ENCODE data around the gene TMEM158.

Gene TMEM158

DNA sequence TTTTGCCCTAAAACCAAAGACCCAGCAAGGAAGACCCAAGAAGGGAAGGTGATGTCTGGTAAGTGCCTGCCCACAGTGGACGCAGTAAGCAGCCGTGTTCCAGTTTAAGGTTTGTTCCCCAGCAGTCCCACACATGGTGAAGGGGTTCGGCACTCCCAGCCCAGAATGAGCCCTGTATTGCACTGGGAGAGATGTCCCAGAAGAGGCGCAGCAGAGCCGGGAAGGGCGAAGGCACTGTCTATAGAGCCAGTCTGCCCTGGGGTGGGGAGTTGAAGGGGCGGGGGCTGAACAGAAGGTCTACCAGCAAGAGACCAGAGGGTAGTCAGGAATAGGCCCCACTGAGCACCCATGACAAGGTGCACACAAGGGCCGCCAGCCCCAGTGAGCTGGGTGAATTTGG lies 6.4 kb downstream of the TMEM158 start:
- Mint-ChIP-seq H3K27ac (no peak overlapping the region), H3K9me3 (no peaks in the 10 kb centered on the region), H3K36me3 (ENCODE audit: low read depth) (no peaks in the 10 kb centered on the region), H3K4me1 (ENCODE audit: low read depth) (peaks cover 6% of the 10 kb centered on the region), H3K27me3 (ENCODE audit: low read depth) (peaks cover 79% of the 10 kb centered on the region), H3K4me3 (no peak overlapping the region)

DNA sequence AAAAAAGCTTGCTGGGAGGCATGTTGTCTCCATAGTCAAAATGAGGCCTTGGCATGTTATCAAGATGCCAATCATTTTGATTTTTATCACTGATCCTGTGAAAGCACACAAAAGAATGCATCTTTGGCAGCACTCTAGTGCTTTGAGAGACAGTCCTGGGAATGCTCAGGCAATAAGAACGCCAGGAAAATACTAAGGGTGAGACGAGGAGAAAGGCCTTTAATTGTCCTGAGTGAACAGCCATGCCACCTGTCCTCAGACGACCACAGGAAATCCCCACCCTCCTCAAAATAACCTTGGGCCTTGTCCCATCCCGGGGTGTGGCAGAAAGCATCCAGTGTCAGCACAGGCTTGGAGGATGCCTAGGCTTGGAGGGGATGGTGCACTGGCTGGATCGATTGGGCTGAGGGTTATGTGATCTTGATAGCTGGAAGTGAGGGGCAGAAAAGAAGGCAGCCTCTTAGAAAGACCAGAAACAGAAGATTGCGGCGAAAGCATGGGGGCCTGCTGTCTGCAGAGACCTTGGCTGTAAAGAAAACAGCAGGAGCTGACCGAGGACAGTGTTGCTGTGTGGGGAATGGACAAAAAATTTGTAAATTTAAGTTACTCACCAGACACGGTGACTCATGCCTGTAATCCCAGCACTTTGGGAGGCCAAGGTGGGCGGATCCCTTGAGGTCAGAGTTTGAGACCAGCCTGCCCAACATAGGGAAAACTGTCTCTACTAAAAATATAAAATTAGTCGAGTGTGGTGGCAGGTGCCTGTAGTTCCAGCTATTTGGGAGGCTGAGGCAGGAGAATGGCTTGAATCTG lies 7.3 kb downstream of the TMEM158 start:
- no peak overlapping the region for H3K4me3 Mint-ChIP-seq
- H3K27me3 Mint-ChIP-seq (ENCODE audit: low read depth), result peaks cover 70% of the 10 kb centered on the region
- H3K9me3 Mint-ChIP-seq, result no peaks in the 10 kb centered on the region
- H3K27ac Mint-ChIP-seq, result no peak overlapping the region
- no peaks in the 10 kb centered on the region for H3K4me1 Mint-ChIP-seq (ENCODE audit: low read depth)
- no peaks in the 10 kb centered on the region for H3K36me3 Mint-ChIP-seq (ENCODE audit: low read depth)

DNA sequence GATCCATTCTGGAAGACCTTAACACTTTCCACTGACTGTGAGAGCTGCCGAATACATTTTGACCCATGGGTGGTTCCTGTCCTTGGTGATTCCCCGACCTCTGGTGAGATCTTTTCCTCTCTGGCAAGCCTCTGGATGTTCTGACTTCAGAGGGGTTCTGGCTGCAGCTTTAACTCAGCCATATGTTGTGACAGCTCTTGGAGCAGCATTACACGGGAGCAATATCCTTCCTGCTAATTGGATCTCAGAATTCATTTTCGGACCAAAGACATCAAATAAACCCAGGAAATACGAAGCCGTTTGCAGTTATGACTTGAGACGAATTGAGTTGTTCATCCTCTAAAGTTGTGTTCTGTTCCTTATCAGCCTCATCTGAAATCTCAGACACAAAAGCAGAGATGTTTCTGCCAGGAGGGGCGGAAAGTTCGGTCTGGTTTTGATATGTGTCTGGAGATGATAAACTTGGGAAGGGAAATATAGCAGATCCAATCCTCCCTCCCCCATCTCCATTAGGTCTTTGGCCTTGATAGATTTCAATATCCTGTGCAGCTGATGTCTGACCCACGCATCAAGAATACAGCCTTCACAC lies 10.0 kb downstream of the TMEM158 start:
- Mint-ChIP-seq H3K36me3 (ENCODE audit: low read depth) (no peaks in the 10 kb centered on the region), H3K4me3 (no peak overlapping the region), H3K27me3 (ENCODE audit: low read depth) (peaks cover 55% of the 10 kb centered on the region), H3K9me3 (no peaks in the 10 kb centered on the region), H3K27ac (no peak overlapping the region), H3K4me1 (ENCODE audit: low read depth) (no peaks in the 10 kb centered on the region)

DNA sequence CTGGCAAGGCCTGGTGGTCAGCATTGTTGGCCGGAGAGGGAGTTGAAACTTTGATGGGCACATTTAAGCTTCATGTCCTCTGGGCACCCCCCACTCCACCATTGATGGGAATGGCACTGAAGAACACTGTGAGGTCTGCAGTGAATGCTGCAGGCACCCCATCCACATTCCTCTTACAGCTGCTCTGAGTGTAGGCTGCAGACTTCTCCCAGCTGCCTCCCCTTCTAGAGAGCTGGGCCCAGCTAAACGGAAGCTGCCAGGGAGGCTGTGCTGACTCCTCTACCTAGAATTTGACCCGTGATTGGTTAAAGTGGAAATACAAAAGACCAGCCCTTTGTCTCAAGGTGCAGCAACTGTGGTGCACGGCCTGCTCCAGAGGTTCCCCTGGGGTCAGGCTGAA lies 10.6 kb downstream of the TMEM158 start:
- no peaks in the 10 kb centered on the region for H3K9me3 Mint-ChIP-seq
- no peaks in the 10 kb centered on the region for H3K36me3 Mint-ChIP-seq (ENCODE audit: low read depth)
- no peak overlapping the region for H3K4me3 Mint-ChIP-seq
- H3K4me1 Mint-ChIP-seq (ENCODE audit: low read depth), result peaks cover 3% of the 10 kb centered on the region
- H3K27ac Mint-ChIP-seq, result no peak overlapping the region
- H3K27me3 Mint-ChIP-seq (ENCODE audit: low read depth), result peaks cover 57% of the 10 kb centered on the region

DNA sequence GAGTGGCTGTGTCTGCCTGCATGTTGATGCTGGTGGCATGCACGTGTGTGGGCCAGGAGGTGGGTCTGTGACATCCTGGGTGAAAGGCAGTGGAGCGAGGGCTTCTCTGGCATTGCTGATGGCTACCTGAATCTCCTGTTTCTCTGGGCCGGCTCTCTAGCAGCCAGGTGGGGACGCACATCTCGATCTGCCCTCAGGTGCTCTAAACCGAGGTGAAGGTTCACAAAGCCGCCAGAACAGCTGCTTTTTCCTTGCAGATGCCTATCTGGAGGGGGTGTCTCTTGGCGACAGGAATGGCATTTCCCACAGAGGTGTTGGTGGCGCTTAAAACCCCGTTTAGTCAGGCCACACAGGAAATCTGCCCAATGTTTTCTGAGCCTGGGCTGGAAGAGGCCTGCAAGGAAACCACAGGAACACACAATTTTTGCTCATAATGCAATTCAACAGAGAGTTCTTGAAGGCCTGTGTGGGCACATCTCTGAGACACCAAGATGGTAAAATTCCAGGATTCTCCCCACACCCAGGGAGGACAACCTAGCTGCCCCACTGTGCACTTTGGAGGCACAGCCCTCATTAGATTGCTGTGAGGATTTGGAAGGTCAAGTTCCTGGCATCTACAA lies 11.9 kb downstream of the TMEM158 start:
- no peak overlapping the region for H3K27ac Mint-ChIP-seq
- no peak overlapping the region for H3K4me3 Mint-ChIP-seq
- H3K27me3 Mint-ChIP-seq (ENCODE audit: low read depth), result peaks cover 50% of the 10 kb centered on the region
- H3K36me3 Mint-ChIP-seq (ENCODE audit: low read depth), result no peaks in the 10 kb centered on the region
- H3K4me1 Mint-ChIP-seq (ENCODE audit: low read depth), result peaks cover 4% of the 10 kb centered on the region
- no peaks in the 10 kb centered on the region for H3K9me3 Mint-ChIP-seq

DNA sequence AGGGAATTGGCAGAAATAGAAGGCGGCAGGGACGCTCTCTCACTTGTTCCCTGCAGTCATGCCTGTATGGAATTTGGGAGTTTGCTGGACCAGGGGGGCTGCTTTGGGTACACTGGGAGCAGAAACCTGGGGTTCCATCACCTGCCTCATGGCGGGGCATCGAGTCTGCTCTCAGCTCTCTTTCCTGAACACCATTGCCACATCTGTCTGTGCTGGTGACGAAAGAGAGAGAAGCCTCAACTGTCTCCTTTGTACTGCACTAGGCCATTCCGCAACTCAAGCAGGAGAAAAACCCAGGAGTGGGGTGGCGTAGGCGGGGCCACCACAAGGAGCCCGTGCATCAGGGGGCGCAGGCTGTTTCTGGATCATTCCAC lies 14.0 kb downstream of the TMEM158 start:
- peaks cover 36% of the 10 kb centered on the region for H3K27me3 Mint-ChIP-seq (ENCODE audit: low read depth)

DNA sequence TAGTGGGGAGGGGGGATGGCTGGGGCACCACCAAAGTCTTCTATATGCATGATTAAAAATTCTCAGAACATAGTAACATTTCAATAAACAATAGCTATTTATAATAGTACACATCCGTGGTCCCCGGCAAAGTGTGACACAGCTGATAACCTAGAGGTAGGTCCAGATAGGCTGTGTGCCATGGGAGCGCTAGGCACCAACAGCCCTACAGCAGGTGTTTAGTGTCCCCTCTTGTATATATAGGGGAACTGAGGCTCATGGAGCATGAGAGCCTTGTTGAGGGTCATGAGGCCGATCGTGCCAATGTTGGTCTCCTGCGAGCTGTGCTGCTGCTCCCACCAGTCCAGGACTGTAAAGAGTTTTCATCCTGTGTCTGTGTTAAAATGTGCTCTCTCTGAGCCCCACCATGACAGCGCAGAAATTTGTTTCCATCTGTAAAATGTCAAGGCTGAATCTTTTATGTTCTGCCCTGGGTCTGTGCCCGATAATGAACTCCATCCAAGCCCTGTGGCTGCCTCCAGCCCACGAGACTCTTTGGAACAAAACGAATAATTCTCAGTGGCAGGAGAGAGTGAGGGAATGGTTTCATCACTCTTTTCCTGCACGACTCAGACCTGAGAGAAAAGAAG lies 14.5 kb downstream of the TMEM158 start:
- H3K36me3 Mint-ChIP-seq (ENCODE audit: low read depth), result no peaks in the 10 kb centered on the region
- no peaks in the 10 kb centered on the region for H3K9me3 Mint-ChIP-seq
- no peak overlapping the region for H3K27ac Mint-ChIP-seq
- H3K27me3 Mint-ChIP-seq (ENCODE audit: low read depth), result peaks cover 35% of the 10 kb centered on the region
- H3K4me1 Mint-ChIP-seq (ENCODE audit: low read depth), result peaks cover 7% of the 10 kb centered on the region
- no peak overlapping the region for H3K4me3 Mint-ChIP-seq

More for the DNA sequence above, 14.0 kb downstream of the TMEM158 start:
- H3K4me1 Mint-ChIP-seq (ENCODE audit: low read depth), result peaks cover 7% of the 10 kb centered on the region
- no peak overlapping the region for H3K4me3 Mint-ChIP-seq
- H3K9me3 Mint-ChIP-seq, result no peaks in the 10 kb centered on the region
- no peaks in the 10 kb centered on the region for H3K36me3 Mint-ChIP-seq (ENCODE audit: low read depth)
- no peak overlapping the region for H3K27ac Mint-ChIP-seq

DNA sequence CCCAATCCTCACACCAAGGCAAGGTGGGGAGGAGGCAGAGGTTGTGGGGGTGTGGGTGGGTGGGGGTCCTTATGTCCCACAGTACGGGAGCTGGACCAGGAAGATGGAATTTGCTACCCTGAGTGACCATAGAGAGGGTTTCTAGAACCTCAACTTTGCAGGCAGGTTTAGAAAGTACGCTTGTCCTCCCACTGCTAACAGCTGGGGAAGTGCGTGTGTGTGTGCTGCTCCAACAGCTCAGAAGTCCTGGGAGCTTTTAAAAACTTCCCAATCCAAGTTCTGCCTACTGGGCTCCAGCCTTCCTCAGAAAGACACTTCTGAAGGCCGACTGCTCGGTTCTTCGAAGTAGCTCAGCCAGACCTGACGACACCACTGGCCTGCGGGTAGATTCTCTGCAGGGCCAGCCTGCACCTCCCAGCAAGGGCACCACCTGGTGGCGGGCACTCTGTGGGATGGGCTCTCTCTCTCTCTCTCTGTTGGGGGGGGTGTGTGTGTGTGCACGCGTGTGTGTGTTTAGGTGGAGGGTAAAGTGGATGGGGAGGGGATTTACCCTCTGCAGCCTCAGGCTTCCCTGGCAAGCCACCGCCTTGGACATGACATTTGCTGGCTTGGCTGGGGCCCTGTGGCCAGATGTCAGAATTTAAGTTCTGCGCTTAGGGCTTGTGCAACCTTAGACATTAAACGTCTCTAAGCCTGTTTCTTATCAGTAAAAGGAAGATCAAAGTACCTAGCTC lies 15.6 kb downstream of the TMEM158 start:
- peaks cover 7% of the 10 kb centered on the region for H3K4me1 Mint-ChIP-seq (ENCODE audit: low read depth)
- H3K27ac Mint-ChIP-seq, result no peak overlapping the region
- no peak overlapping the region for H3K4me3 Mint-ChIP-seq
- H3K27me3 Mint-ChIP-seq (ENCODE audit: low read depth), result peaks cover 28% of the 10 kb centered on the region
- no peaks in the 10 kb centered on the region for H3K9me3 Mint-ChIP-seq
- no peaks in the 10 kb centered on the region for H3K36me3 Mint-ChIP-seq (ENCODE audit: low read depth)

DNA sequence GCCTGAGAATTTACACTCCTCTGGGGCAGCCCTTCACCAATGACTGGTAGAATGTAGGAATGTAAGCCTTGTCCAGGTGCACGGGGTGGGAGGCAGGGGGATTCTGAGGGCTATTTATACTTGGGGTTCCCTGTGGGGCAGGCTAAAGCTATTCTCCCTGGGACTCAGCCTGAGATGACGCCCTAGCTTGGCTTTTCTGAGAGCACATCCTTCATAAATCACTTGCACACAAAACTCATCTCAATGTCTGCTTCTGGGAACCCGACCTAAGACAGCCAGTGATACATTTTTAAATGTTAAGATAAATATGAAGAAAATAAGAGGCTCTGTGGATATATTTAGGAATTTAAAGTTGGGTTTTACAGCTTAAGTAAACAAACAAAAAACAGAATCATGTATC lies 16.6 kb downstream of the TMEM158 start:
- Mint-ChIP-seq H3K27me3 (ENCODE audit: low read depth) (peaks cover 32% of the 10 kb centered on the region), H3K9me3 (no peaks in the 10 kb centered on the region), H3K4me1 (ENCODE audit: low read depth) (peaks cover 7% of the 10 kb centered on the region), H3K4me3 (no peak overlapping the region), H3K27ac (no peak overlapping the region), H3K36me3 (ENCODE audit: low read depth) (no peaks in the 10 kb centered on the region)

DNA sequence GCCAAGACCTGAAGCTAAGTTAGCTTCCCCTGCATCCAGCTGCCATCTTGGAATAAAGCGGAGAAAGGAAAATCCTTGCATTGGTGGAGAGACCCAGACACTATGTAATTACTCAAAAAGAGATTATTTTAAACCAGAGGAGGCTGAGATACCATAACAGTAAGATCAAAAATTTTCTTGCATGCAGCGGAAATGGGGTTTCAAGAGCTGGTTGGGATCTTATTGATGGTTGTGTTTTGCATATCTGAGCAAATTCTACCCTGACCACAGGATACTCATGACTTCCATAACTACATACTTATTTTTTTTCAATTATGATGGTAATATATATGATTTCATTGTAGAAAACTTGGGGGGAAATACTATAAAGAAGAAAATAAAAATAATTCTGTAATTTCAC lies 17.5 kb downstream of the TMEM158 start:
- Mint-ChIP-seq H3K4me1 (ENCODE audit: low read depth) (peaks cover 7% of the 10 kb centered on the region), H3K27ac (no peak overlapping the region), H3K9me3 (no peaks in the 10 kb centered on the region), H3K27me3 (ENCODE audit: low read depth) (peaks cover 32% of the 10 kb centered on the region), H3K4me3 (no peak overlapping the region), H3K36me3 (ENCODE audit: low read depth) (no peaks in the 10 kb centered on the region)

DNA sequence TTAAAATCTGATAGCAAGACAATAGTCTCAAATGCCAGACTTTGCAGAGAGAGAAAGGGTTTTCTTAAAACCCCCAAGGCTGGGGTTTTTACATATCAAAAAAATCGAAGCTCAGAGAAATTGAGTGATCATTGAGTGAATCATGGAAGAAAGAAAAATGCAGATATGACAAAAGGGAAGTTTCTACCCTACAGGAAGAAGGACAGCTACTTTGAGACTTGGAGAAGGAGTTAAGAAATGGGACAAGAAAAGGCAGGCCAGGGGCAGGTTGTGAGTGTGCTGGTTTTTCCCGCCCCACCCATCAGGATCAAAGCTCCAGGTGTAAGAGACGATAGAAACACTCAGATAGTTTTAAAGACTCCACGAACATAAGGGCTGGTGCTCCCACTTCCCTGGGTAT lies 18.6 kb downstream of the TMEM158 start:
- Mint-ChIP-seq H3K27ac (no peak overlapping the region), H3K4me1 (ENCODE audit: low read depth) (peaks cover 7% of the 10 kb centered on the region), H3K4me3 (no peak overlapping the region), H3K27me3 (ENCODE audit: low read depth) (peaks cover 37% of the 10 kb centered on the region), H3K9me3 (no peaks in the 10 kb centered on the region), H3K36me3 (ENCODE audit: low read depth) (no peaks in the 10 kb centered on the region)

DNA sequence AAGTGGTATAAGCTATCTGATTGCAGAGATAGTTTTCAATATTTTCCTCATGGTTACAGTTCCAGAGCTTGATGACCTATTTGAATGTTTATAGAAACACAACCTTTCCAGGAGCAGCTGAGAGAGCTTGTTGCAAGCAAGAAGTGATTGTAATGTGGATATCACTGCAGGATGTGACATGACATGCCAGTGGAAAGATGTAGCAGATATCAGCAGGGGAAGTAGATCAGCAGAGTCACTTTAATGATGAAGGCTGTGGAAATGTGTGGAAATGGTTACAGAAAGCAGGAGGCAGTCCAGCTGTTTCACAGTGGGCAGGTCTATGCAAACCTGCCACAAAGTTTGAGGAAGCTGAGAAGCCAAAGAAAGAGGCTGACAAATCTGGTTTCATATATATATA lies 21.0 kb downstream of the TMEM158 start:
- H3K9me3 Mint-ChIP-seq, result no peaks in the 10 kb centered on the region
- H3K4me3 Mint-ChIP-seq, result no peak overlapping the region
- H3K27ac Mint-ChIP-seq, result no peak overlapping the region
- H3K27me3 Mint-ChIP-seq (ENCODE audit: low read depth), result peaks cover 34% of the 10 kb centered on the region
- no peaks in the 10 kb centered on the region for H3K36me3 Mint-ChIP-seq (ENCODE audit: low read depth)
- H3K4me1 Mint-ChIP-seq (ENCODE audit: low read depth), result peaks cover 3% of the 10 kb centered on the region

DNA sequence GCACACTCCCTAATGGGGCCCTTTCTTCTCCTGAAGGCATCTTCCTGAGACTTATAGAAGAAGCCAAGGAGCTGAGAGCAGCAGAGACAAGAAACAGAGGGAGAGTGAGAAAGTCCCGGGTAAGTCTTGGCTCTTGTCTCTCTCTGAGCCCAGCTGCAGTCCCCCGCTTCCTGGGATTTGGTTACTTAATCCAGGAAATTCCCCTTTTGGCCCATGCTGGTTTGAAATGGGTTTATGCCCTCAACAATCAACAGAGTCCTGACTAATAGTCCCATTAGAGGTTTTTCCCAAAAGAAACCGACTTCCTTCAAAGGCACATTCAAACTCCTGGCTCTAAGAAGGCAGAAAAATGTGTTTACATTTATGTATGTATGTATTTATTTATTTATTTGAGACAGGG lies 22.0 kb downstream of the TMEM158 start:
- H3K36me3 Mint-ChIP-seq (ENCODE audit: low read depth), result no peaks in the 10 kb centered on the region
- H3K4me3 Mint-ChIP-seq, result no peak overlapping the region
- no peaks in the 10 kb centered on the region for H3K9me3 Mint-ChIP-seq

DNA sequence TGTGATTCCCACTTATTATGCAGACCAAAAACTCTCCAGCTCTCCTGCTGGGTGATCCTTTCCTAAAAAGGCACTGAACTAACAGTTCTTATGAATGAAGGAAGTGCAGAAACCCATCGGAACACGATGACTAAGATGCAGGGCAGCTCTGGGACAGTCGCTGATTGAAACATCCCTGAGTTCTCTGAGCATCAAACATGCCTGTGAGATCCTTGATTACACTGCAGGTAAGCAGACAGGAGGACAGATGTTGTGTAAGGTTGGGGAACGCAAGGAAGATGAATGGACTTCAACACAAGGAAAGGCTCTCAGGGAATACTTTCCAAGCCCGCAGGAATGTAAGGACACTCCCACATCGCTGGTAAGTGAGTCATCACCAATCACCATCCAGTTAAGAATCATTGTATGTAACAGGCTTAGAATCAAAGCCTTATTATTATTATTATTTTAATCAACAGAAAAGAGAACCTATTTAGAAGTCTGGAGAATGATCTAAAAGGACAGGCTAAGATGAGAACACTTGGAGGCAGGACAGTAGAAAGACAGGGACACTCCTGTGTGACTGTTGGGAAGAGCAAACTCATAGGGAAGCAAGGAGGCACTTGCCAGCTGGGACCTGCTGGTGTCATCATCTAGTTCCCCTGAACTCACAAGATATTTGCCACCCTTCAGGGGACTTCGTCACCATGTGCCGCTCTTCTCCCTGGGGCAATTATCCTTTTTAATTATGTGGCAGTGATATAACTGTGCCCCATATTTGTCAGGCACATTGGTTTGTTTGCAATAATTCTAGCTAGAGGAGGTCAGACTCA lies 26.0 kb downstream of the TMEM158 start:
- H3K36me3 Mint-ChIP-seq (ENCODE audit: low read depth), result no peaks in the 10 kb centered on the region
- H3K4me1 Mint-ChIP-seq (ENCODE audit: low read depth), result no peaks in the 10 kb centered on the region
- no peaks in the 10 kb centered on the region for H3K9me3 Mint-ChIP-seq
- H3K27me3 Mint-ChIP-seq (ENCODE audit: low read depth), result peaks cover 55% of the 10 kb centered on the region
- no peak overlapping the region for H3K27ac Mint-ChIP-seq
- no peak overlapping the region for H3K4me3 Mint-ChIP-seq

More for the DNA sequence above, 22.0 kb downstream of the TMEM158 start:
- H3K27ac Mint-ChIP-seq, result no peak overlapping the region
- peaks cover 40% of the 10 kb centered on the region for H3K27me3 Mint-ChIP-seq (ENCODE audit: low read depth)
- peaks cover 3% of the 10 kb centered on the region for H3K4me1 Mint-ChIP-seq (ENCODE audit: low read depth)
